ENCODE results near the gene SPATA3. TPM values are rescaled to one million over a fixed set of nuclear protein-coding genes. Genes with fewer than 3 reads are reported as not detected.

SPATA3 gene
- total and polyA plus RNA-seq, 2 of the 13 experiments (the other 11 are each of a cell fraction or from before 2014, with no cell fraction given), result not detected

GRCh38 chr2:231047274-231047922, 51.5 kb downstream of the SPATA3 start (continued):
- no peak for TF ChIP-seq TFAP4 (IDR thresholded peaks at IDR 0.05; ENCODE audit: borderline replicate concordance, low read depth)
- peak; percentile 70; the same call in 1 of the 2 replicates for TF ChIP-seq RARA (CRISPR knock-in tag; IDR thresholded peaks at IDR 0.05)
- TF ChIP-seq NFIC (IDR thresholded peaks at IDR 0.05; ENCODE audit: low read length), result no peak
- no peak; the same call in 1 of the 2 replicates for TF ChIP-seq ZFP36L1 (CRISPR knock-in tag; IDR thresholded peaks at IDR 0.05)
- peak; percentile 42; the same call in 1 of the 2 replicates for TF ChIP-seq GLI4 (CRISPR knock-in tag; IDR thresholded peaks at IDR 0.05; ENCODE audit: borderline replicate concordance)
- no peak for TF ChIP-seq MATR3 (CRISPR knock-in tag; IDR thresholded peaks at IDR 0.05)
- TF ChIP-seq ARID5B (CRISPR knock-in tag; IDR thresholded peaks at IDR 0.05), result peak; percentile 85
- peak; percentile 22; the same call in 1 of the 2 replicates for TF ChIP-seq SOX5 (CRISPR knock-in tag; IDR thresholded peaks at IDR 0.05; ENCODE audit: borderline replicate concordance)
- TF ChIP-seq ZBTB1 (CRISPR knock-in tag; IDR thresholded peaks at IDR 0.05; ENCODE audit: borderline replicate concordance), result no peak
- TF ChIP-seq HMG20A (CRISPR knock-in tag; IDR thresholded peaks at IDR 0.05; ENCODE audit: borderline replicate concordance), result peak; percentile 63; the same call in 1 of the 2 replicates
- TF ChIP-seq KLF11 (CRISPR knock-in tag; IDR thresholded peaks at IDR 0.05), result no peak
- peak; percentile 55; the same call in 1 of the 2 replicates for TF ChIP-seq POGZ (CRISPR knock-in tag; IDR thresholded peaks at IDR 0.05)
- TF ChIP-seq ZNF44 (CRISPR knock-in tag; IDR thresholded peaks at IDR 0.05), result peak; percentile 69; the same call in 1 of the 2 replicates
- TF ChIP-seq NFATC3 (CRISPR knock-in tag; IDR thresholded peaks at IDR 0.05), result no peak
- TF ChIP-seq SSRP1 (CRISPR knock-in tag; IDR thresholded peaks at IDR 0.05), result peak; percentile 16; the same call in 1 of the 2 replicates
- no peak for TF ChIP-seq MBNL3 (CRISPR knock-in tag; conservative IDR thresholded peaks at IDR 0.05)
- TF ChIP-seq NFYC (CRISPR knock-in tag; IDR thresholded peaks at IDR 0.05), result no peak
- no peak for TF ChIP-seq ZNF10 (CRISPR knock-in tag; IDR thresholded peaks at IDR 0.05; ENCODE audit: borderline replicate concordance, low read depth)
- TF ChIP-seq HOXA7 (CRISPR knock-in tag; IDR thresholded peaks at IDR 0.05), result no peak
- 0 out of 2 replicates have a peak, but pooled peaks have one; percentile 14 for TF ChIP-seq SIX1 (CRISPR knock-in tag; IDR thresholded peaks at IDR 0.05; ENCODE audit: borderline replicate concordance)
- TF ChIP-seq, protein P1, sequence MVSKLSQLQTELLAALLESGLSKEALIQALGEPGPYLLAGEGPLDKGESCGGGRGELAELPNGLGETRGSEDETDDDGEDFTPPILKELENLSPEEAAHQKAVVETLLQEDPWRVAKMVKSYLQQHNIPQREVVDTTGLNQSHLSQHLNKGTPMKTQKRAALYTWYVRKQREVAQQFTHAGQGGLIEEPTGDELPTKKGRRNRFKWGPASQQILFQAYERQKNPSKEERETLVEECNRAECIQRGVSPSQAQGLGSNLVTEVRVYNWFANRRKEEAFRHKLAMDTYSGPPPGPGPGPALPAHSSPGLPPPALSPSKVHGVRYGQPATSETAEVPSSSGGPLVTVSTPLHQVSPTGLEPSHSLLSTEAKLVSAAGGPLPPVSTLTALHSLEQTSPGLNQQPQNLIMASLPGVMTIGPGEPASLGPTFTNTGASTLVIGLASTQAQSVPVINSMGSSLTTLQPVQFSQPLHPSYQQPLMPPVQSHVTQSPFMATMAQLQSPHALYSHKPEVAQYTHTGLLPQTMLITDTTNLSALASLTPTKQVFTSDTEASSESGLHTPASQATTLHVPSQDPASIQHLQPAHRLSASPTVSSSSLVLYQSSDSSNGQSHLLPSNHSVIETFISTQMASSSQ (IDR thresholded peaks at IDR 0.05; ENCODE audit: low read depth), result no peak
- TF ChIP-seq, protein P1 (CRISPR knock-in tag; IDR thresholded peaks at IDR 0.05; ENCODE audit: borderline replicate concordance), result no peak; the same call in 1 of the 2 replicates
- TF ChIP-seq TGIF2 (CRISPR knock-in tag; IDR thresholded peaks at IDR 0.05), result peak; percentile 25; the same call in 1 of the 2 replicates
